ENCODE data around the gene FNDC5.

The FNDC5 gene

DNA sequence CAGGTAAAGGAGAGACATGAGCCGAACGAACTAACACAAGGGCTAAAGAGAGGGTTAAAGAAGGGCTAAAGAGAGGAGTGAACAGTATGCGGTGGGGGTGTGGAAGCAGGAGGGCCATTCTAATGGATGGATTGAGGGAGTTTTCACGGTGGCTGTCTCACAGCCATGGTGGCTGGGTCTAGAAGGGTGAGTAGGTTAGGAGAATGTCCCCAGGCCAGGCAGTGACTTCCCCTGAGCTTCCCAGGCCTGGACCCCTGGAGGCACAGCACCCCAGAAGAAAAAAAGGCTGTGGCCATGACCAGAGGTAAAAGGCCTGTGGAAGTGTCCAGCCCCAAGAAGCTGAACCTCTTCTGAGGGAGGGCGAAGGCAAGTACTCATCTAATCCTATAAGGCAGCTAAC, 3.6 kb downstream of the FNDC5 start:
- FAIRE-seq = no peak
- DNase-seq (ENCODE audit: insufficient read length, low spot score) = no peak

DNA sequence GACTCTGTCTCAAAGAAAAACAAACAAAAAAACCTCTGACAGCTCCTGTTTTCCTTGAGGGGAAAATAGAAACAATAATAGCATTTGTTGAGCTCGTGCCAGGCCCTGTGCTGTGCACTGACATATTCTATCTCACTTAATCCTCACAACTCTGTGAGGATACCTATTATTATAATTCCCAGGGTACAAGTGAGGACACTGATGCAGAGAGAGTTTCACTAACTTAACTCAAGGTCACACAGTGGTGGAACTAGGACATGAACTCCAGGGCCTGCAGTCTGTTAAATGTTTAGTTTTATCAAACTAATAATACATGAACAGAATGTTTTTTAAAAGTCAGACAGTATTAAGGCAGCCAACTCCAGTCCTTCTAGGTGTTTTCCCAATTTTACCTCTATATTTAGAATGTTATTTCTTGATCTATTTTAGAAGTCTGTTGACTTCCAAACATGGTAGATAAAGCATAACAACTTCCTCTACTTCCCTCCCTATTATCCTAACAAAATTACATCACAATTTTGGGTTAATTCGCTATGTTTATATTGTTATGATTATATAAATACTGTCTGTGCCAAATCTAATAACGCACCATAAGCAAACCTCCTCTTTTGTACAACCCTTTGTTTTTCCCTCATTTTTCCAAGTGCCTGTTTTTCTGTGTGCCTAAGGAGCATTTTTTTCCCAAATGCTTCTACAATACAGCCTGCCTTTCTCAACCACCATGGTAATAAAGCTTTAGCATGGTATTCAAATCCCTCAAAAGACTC, 4.9 kb downstream of the FNDC5 start:
- FAIRE-seq = no peak
- no peak for DNase-seq (ENCODE audit: insufficient read length, low spot score)

- no peak for DNase-seq (ENCODE audit: insufficient read length, low spot score)
- no peak for FAIRE-seq
Observed at GRCh38 chr1:32864375-32865019, 6.2 kb downstream of the FNDC5 start.

GRCh38 chr1:32863881-32864245, 6.8 kb downstream of the FNDC5 start:
- FAIRE-seq (no peak), DNase-seq (ENCODE audit: insufficient read length, low spot score) (no peak)

DNA sequence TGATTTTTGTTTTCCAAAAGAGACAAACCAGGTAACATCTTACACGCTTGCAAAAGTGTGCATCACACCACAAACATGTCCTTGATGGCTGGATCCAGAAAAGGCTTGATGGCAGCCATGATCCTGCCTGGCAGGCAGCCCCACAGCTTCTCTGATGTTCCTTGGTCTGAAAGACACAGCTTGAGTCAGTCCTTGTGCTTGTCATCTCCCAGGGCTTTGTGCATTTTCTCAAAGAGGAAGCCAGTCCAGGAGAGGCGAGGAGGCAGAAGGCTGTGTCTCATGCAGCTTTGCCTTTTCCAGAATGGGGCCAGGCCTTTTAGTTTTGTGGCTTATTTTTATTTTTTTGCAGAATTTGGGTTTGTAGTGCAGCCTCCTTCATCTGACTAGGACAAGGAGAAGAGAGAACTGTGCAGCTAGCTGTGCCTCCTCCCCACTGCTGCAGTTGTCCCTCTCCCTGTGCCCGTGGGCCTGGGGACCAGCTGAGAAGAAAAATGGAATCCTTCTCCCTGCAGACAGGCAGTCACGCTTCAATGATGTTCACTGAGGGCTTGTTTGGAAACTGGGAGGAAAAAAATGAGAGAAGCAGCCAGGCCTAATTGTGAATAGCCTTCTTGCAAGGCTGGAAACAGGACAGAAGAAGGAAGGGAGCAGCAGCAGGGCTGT, 7.4 kb downstream of the FNDC5 start:
- DNase-seq (ENCODE audit: insufficient read length, low spot score) = no peak
- FAIRE-seq = no peak

GRCh38 chr1:32861904-32862695, 8.6 kb downstream of the FNDC5 start:
- FAIRE-seq (no peak), DNase-seq (ENCODE audit: insufficient read length, low spot score) (no peak)

GRCh38 chr1:32860566-32860965, 10.1 kb downstream of the FNDC5 start:
- FAIRE-seq = no peak
- DNase-seq (ENCODE audit: insufficient read length, low spot score) = no peak

- no peak for FAIRE-seq
Observed at GRCh38 chr1:32859915-32860314, 10.8 kb downstream of the FNDC5 start.

DNA sequence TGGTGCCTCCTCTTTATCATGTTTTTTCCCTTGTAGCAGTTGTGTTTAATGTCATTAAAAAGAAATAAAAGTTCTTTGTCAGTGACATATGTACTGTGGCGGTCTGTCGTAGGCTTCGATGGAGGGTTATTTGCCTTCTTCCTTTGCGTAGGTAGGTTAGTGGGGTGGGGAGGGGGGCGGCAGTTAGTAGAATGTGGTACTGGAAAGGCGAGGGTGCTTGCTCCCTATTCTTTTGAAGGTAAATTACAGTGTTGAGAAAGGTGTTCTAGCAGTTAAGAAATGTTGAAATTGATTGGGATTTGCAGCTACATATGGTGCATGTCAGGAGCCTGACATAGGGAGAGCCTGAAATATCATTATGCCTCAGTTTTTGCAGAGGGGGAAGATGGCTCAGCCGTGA, 11.9 kb downstream of the FNDC5 start:
- DNase-seq (ENCODE audit: insufficient read length, low spot score) (no peak), FAIRE-seq (no peak)

More at GRCh38 chr1:32859915-32860314, 10.8 kb downstream of the FNDC5 start:
- no peak for DNase-seq (ENCODE audit: insufficient read length, low spot score)

DNA sequence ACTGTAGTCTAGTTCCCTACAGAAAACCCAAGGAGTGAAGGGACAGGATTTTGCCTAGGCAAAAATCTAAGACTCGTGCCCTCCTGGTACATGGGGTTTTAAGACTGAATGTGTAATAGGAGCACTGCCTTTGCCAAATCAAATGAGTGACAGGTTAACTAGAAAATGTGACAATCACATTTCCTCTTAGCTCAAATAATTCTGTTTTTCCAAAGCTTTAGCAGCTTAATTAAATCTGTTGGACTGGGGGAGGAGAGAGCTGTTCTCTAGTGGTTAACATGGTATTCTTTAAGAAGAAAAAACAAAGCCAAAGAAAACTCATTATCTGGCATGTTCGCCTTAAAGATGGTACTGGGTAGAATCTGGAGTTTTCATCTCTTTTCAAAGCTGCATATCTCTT, 12.6 kb downstream of the FNDC5 start:
- no peak for FAIRE-seq
- DNase-seq (ENCODE audit: insufficient read length, low spot score) = no peak

GRCh38 chr1:32855861-32856617, 14.7 kb downstream of the FNDC5 start:
- no peak for DNase-seq (ENCODE audit: insufficient read length, low spot score)
- no peak for FAIRE-seq

GRCh38 chr1:32848354-32849063, 22.2 kb downstream of the FNDC5 start:
- FAIRE-seq = peak; percentile 48
- DNase-seq (ENCODE audit: insufficient read length, low spot score) = no peak

GRCh38 chr1:32831878-32832277, 38.8 kb downstream of the FNDC5 start:
- FAIRE-seq = no peak
- DNase-seq (ENCODE audit: insufficient read length, low spot score) = no peak

GRCh38 chr1:32830092-32830852, 40.4 kb downstream of the FNDC5 start:
- DNase-seq (ENCODE audit: insufficient read length, low spot score) = no peak
- no peak for FAIRE-seq

GRCh38 chr1:32828341-32828740, 42.4 kb downstream of the FNDC5 start:
- DNase-seq (ENCODE audit: insufficient read length, low spot score) (no peak), FAIRE-seq (no peak)

DNA sequence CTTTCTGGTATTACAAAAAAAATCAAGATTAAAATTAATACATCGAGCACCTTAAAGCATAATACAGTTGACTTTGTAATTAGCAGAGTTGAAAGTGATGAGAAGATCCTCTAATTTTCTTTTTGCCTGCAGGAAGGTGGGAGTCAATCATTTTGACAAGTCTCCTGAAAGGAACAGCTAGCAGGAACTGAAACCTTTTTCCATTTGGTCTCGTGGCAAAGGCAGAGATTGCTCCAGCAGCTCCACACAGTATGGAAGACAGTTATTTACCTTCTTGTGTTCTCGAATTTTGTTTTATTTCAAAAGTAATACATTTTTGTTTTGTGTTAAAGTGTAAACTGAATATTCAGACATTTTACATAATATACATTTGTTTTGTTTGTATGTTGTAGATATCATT, 45.5 kb downstream of the FNDC5 start:
- FAIRE-seq = no peak
- DNase-seq (ENCODE audit: insufficient read length, low spot score) = no peak

- DNase-seq (ENCODE audit: insufficient read length, low spot score) (peak; percentile 54), FAIRE-seq (peak; percentile 93)
Observed at GRCh38 chr1:32818804-32819541, 51.7 kb downstream of the FNDC5 start.
